ENCODE results near the gene LIPH.

LIPH gene

DNA sequence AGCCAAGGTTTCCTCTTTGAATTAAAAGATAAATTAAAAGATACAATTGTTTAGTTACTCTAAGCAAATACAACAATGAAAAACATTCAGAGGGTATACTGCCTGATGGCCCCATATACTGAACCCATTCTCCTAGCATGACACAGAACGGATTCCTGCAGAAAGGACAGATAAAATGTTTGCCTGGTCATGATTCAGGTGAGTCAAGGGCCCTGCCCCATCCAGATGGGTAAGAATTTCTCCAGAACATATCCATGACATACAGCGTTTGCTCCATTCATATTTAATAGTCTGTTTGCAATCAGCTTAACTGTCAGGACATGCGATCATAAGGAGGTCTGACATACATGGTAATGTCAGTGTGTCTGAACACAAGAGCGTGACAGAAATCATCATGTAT lies 62.1 kb downstream of the LIPH start:
- H3K27me3 ChIP-seq, result no peaks in the 10 kb centered on the region
- TF ChIP-seq, protein P1, sequence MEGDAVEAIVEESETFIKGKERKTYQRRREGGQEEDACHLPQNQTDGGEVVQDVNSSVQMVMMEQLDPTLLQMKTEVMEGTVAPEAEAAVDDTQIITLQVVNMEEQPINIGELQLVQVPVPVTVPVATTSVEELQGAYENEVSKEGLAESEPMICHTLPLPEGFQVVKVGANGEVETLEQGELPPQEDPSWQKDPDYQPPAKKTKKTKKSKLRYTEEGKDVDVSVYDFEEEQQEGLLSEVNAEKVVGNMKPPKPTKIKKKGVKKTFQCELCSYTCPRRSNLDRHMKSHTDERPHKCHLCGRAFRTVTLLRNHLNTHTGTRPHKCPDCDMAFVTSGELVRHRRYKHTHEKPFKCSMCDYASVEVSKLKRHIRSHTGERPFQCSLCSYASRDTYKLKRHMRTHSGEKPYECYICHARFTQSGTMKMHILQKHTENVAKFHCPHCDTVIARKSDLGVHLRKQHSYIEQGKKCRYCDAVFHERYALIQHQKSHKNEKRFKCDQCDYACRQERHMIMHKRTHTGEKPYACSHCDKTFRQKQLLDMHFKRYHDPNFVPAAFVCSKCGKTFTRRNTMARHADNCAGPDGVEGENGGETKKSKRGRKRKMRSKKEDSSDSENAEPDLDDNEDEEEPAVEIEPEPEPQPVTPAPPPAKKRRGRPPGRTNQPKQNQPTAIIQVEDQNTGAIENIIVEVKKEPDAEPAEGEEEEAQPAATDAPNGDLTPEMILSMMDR (IDR thresholded peaks at IDR 0.05), result no peak
- H3K9me3 ChIP-seq, result no peaks in the 10 kb centered on the region
- no peak overlapping the region for H3K4me3 ChIP-seq (ENCODE audit: low read depth in 1 of 2, low read length in 1 of 2)
- no peak overlapping the region for H3K27ac ChIP-seq
- no peaks in the 10 kb centered on the region for H3K4me1 ChIP-seq (ENCODE audit: control insufficient read depth in 1 of 2, insufficient read depth in 1 of 2, low read depth in 1 of 2, low read length in 1 of 2)
- H3K36me3 ChIP-seq, result peaks cover 43% of the 10 kb centered on the region

DNA sequence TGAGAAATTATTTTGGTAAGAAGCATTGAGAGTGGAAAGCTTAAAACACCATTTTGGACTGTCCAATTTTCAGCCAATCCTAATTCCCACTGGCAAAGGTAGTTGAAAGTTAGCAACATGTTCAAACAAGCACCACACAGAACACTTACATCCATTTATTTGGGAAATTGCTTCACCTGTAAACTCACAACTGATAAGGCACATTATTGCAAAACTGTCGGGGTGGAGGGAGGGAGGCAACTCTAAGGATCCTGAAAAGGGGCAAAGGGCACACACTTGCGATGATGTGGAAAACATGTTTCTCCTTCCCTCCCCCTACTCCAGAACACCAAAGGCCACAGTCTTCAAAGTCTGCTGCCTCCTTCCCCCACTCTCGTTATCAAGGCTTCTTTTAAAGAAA lies 62.9 kb downstream of the LIPH start:
- Histone ChIP-seq H3K27me3 (no peaks in the 10 kb centered on the region), H3K36me3 (peaks cover 35% of the 10 kb centered on the region), H3K4me1 (ENCODE audit: control insufficient read depth in 1 of 2, insufficient read depth in 1 of 2, low read depth in 1 of 2, low read length in 1 of 2) (no peaks in the 10 kb centered on the region), H3K9me3 (no peaks in the 10 kb centered on the region), H3K27ac (no peak overlapping the region), H3K4me3 (ENCODE audit: low read depth in 1 of 2, low read length in 1 of 2) (no peak overlapping the region)
- TF ChIP-seq, protein P1 (IDR thresholded peaks at IDR 0.05), result no peak

DNA sequence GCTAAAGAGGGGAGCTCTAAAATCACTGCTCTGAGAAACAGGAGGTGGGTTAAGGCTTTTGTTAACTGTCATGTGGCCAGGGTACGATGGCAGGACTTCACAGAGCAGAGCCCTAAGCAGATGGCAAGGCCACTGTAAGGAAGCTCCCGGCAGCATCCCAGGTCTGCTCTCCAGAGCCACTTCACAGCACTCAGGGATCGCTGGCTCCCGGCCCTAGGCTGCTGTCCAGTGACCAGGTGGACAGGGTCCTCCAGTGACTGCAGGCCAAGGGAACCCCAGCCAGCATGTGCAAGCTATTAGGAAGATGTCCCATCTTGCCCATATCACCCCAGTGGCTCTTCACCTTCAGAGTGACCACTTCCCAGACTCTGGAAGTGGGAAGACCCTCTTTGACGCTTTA lies 63.9 kb downstream of the LIPH start:
- Histone ChIP-seq H3K9me3 (no peaks in the 10 kb centered on the region), H3K36me3 (peaks cover 25% of the 10 kb centered on the region), H3K4me3 (ENCODE audit: low read depth in 1 of 2, low read length in 1 of 2) (no peak overlapping the region)

DNA sequence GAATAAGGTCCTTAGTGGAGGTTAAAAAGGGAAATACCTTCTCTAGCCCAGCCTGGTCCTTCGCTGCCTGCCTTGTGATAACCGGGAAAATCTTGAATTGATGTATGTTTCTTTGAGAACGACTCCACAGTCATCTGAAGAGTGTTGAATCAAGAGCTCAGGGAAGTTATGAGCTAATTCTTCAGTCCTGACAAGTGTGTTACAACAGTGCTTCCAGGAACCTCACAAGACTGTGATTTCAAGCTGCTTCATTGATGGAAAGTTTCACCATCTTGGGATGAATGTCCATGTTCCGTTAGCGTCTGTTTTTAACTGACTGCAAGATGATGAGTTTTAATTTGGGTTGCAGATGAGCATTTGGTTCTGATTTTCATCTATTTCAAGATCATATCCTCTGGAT lies 66.0 kb downstream of the LIPH start:
- Histone ChIP-seq H3K27me3 (no peaks in the 10 kb centered on the region), H3K27ac (no peak overlapping the region), H3K4me1 (ENCODE audit: control insufficient read depth in 1 of 2, insufficient read depth in 1 of 2, low read depth in 1 of 2, low read length in 1 of 2) (no peaks in the 10 kb centered on the region), H3K36me3 (peaks cover 24% of the 10 kb centered on the region), H3K9me3 (no peaks in the 10 kb centered on the region), H3K4me3 (ENCODE audit: low read depth in 1 of 2, low read length in 1 of 2) (no peak overlapping the region)
- TF ChIP-seq, protein P1 (IDR thresholded peaks at IDR 0.05), result no peak

More for the DNA sequence above, 63.9 kb downstream of the LIPH start:
- TF ChIP-seq, protein P1 (IDR thresholded peaks at IDR 0.05), result no peak
- Histone ChIP-seq H3K27me3 (no peaks in the 10 kb centered on the region), H3K4me1 (ENCODE audit: control insufficient read depth in 1 of 2, insufficient read depth in 1 of 2, low read depth in 1 of 2, low read length in 1 of 2) (no peaks in the 10 kb centered on the region), H3K27ac (no peak overlapping the region)

DNA sequence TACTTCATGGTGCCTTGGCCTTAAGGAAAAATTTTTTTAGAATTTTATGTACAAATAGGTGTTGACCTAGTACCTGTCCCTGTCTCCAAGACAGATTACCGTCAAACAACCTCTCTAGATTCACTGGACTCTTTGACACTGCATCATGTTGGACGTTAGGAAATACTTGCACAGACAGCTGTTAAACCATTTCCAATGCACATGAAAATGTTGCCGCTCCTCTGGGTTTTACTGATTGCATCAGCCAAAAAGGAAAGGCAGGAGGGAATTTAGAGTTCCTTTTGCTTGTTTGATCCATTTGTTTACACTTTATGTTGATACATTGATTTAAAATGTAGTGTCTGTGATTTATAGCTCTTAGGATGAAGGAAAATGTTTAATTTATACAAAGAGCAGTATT lies 68.1 kb downstream of the LIPH start:
- Histone ChIP-seq H3K27ac (no peak overlapping the region), H3K9me3 (no peaks in the 10 kb centered on the region), H3K4me3 (ENCODE audit: low read depth in 1 of 2, low read length in 1 of 2) (no peak overlapping the region), H3K36me3 (peaks cover 6% of the 10 kb centered on the region), H3K27me3 (no peaks in the 10 kb centered on the region), H3K4me1 (ENCODE audit: control insufficient read depth in 1 of 2, insufficient read depth in 1 of 2, low read depth in 1 of 2, low read length in 1 of 2) (no peaks in the 10 kb centered on the region)
- TF ChIP-seq, protein P1 (IDR thresholded peaks at IDR 0.05), result no peak

DNA sequence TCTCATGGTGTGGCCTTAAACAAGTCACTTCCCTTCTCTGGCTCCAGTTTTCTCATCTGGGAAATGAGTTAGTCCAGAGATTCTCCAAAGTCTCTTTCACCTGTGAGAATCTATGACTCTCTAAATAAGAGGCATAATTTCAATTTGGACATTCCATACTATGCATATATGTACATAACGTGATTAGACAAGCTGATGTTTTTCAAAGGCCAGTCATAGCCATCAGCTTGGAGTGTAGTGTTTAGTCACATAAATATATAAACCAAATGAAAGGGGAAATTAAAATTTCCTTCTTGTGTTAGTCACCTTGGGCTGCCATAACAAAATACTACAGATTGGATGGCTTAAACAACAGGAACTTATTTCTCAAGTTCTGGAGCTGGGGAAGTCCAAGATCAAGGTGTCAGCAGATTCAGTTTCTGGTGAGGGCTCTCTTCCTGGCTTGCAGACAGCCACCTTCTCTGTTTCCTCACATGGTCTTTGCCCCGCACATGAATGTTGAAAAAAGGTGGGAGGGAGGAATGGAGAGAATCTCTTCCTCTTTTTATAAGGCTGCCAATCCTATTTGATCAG lies 72.9 kb downstream of the LIPH start:
- Histone ChIP-seq H3K36me3 (no peaks in the 10 kb centered on the region), H3K4me3 (ENCODE audit: low read depth in 1 of 2, low read length in 1 of 2) (no peak overlapping the region), H3K27ac (no peak overlapping the region), H3K27me3 (no peaks in the 10 kb centered on the region), H3K9me3 (no peaks in the 10 kb centered on the region), H3K4me1 (ENCODE audit: control insufficient read depth in 1 of 2, insufficient read depth in 1 of 2, low read depth in 1 of 2, low read length in 1 of 2) (no peaks in the 10 kb centered on the region)
- TF ChIP-seq, protein P1 (IDR thresholded peaks at IDR 0.05), result no peak
